DOHH2 (cell line): Measurements from ENCODE around the gene SEPTIN10.

Source experiments
- H3F3A ChIP-seq: fragments of 200-600 bp; sonication (generic), shearing (Covaris generic); 2 replicates; pipeline ENCODE4 v1.6.0; 2016; ENCODE audit warnings: antibody characterized with exemption, mild to moderate bottlenecking; ENCODE audit not compliant: control insufficient read depth, insufficient read depth
- H3K27ac ChIP-seq: fragments of 200-600 bp; sonication (generic); 2 replicates; pipeline ENCODE4 v1.5.1; 2014; ENCODE audit warnings: low read depth, mild to moderate bottlenecking, low read length, moderate library complexity
- H3K27me3 ChIP-seq: fragments of 200-600 bp; sonication (generic); 2 replicates; pipeline ENCODE4 v1.6.1; 2014; ENCODE audit warnings: mild to moderate bottlenecking, low read length, mixed read lengths; ENCODE audit not compliant: control insufficient read depth
- H3K36me3 ChIP-seq: fragments of 200-600 bp; sonication (generic); 2 replicates; pipeline ENCODE4 v1.6.1; 2014; ENCODE audit warnings: mild to moderate bottlenecking, low read length, moderate library complexity, mixed read lengths; ENCODE audit not compliant: control insufficient read depth
- H3K4me1 ChIP-seq: fragments of 200-600 bp; sonication (generic); 2 replicates; pipeline ENCODE4 v1.6.1; 2014; ENCODE audit warnings: mild to moderate bottlenecking, low read length, mixed read lengths; ENCODE audit not compliant: control insufficient read depth
- H3K4me2 ChIP-seq: fragments of 200-600 bp; sonication (generic); 2 replicates; pipeline ENCODE4 v1.6.0; 2014; ENCODE audit warnings: mild to moderate bottlenecking, low read length, moderate library complexity
- H3K4me3 ChIP-seq: fragments of 200-600 bp; sonication (generic); 2 replicates; pipeline ENCODE4 v1.5.1; 2014; ENCODE audit warnings: mild to moderate bottlenecking, low read length, mixed read lengths
- H3K79me2 ChIP-seq: fragments of 200-600 bp; sonication (generic); 2 replicates; pipeline ENCODE4 v1.6.1; 2014; ENCODE audit warnings: mild to moderate bottlenecking, low read length, mixed read lengths; ENCODE audit not compliant: control insufficient read depth
- H3K9me2 ChIP-seq: fragments of 200-600 bp; sonication (generic); replicated peaks from 2 replicates; pipeline ENCODE4 v1.6.1; 2014; ENCODE audit warnings: mild to moderate bottlenecking, low read length, mixed read lengths; ENCODE audit not compliant: control insufficient read depth
- H3K9me3 ChIP-seq: fragments of 200-600 bp; sonication (generic); 2 replicates; pipeline ENCODE4 v1.6.1; 2014; ENCODE audit warnings: antibody characterized with exemption, low read length, mixed read lengths; ENCODE audit not compliant: control insufficient read depth, insufficient read depth
- H4K20me1 ChIP-seq: fragments of 200-600 bp; sonication (generic); 2 replicates; pipeline ENCODE4 v1.6.0; 2014; ENCODE audit warnings: low read depth, mild to moderate bottlenecking, antibody characterized with exemption, low read length, moderate library complexity; ENCODE audit not compliant: control insufficient read depth, insufficient read depth
- CTCF ChIP-seq: fragments of 200-600 bp; sonication (generic); IDR thresholded peaks from one replicate; pipeline ENCODE4 v1.5.1; 2014; ENCODE audit warnings: antibody characterized with exemption, mild to moderate bottlenecking, low read depth, low read length; ENCODE audit not compliant: poor library complexity, severe bottlenecking
- EZH2phosphoT487 ChIP-seq: fragments of 200-600 bp; sonication (generic); IDR thresholded peaks from 2 replicates; pipeline ENCODE4 v1.6.1; 2017; ENCODE audit warnings: borderline replicate concordance, mild to moderate bottlenecking, antibody characterized with exemption, low read length, moderate library complexity, mixed read lengths

SEPTIN10 gene

DNA sequence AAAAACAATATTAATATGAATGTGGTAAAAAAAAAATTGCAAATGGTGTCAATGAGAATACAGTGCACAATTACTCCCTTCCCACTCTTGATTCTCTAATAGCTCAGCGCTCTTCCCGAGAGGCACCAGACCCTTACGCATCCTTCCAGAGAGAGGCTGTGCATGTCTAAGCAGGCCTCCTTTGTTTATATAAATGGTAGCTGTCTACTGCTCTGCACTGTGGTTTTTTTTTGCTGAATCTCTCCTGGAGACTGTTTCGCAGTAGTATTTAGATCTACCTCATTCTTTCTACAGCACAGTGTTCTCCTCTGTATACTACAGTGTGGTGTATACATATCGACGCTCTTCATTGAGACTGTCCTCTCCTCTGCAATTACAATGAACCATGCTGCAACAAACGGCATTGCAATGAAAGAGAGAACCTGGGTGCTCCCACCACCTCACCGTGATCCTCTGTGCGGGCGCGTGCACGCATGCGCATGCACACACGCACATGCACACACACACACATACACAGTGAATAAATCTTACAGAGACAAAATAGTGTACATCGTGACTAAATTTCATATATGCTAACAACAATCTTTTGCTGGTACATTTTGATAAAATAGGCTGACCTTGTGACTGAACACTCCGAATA is 19.4 kb downstream of the SEPTIN10 start:
- Histone ChIP-seq H3K27me3 (no peaks in the 10 kb centered on the region), H3K79me2 (no peaks in the 10 kb centered on the region), H3K4me1 (no peaks in the 10 kb centered on the region), H3K9me3 (no peaks in the 10 kb centered on the region), H4K20me1 (no peaks in the 10 kb centered on the region), H3K27ac (no peak overlapping the region), H3K36me3 (no peaks in the 10 kb centered on the region), H3K9me2 (no peaks in the 10 kb centered on the region), H3K4me2 (no peak overlapping the region), H3K4me3 (no peak overlapping the region), H3F3A (no peaks in the 10 kb centered on the region)
- TF ChIP-seq CTCF (no peak), EZH2phosphoT487 (no peak)

GRCh38 chr2:109592905-109593304 is 20.9 kb downstream of the SEPTIN10 start:
- Histone ChIP-seq H3K36me3 (no peaks in the 10 kb centered on the region), H3K4me3 (no peak overlapping the region), H3K79me2 (no peaks in the 10 kb centered on the region), H3K27ac (no peak overlapping the region), H3K9me2 (no peaks in the 10 kb centered on the region), H3K4me2 (no peak overlapping the region), H3F3A (no peaks in the 10 kb centered on the region), H4K20me1 (no peaks in the 10 kb centered on the region), H3K27me3 (no peaks in the 10 kb centered on the region), H3K9me3 (no peaks in the 10 kb centered on the region), H3K4me1 (no peaks in the 10 kb centered on the region)
- TF ChIP-seq EZH2phosphoT487 (no peak), CTCF (no peak)

DNA sequence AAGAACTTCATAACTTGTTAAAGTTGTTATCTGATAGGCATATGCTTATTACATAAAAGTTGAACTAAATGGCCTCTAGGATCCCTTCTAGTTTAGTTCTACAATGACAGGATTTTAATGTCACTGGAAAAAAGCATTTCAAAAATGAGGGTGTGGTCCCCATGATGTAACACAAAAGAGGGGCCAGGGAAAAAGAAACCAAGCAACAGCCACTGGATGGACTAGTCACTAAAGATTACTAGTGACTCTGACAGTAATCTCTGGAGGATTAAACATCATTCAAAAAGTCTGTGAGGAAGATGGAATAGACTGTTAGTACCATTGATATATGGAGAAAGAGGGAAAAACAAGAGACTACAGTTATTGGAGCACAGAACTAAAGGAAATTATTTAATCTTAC is 22.6 kb downstream of the SEPTIN10 start:
- Histone ChIP-seq H3K4me2 (no peak overlapping the region), H3K27me3 (no peaks in the 10 kb centered on the region), H3K79me2 (no peaks in the 10 kb centered on the region), H3K9me2 (no peaks in the 10 kb centered on the region), H3F3A (no peaks in the 10 kb centered on the region), H3K4me1 (no peaks in the 10 kb centered on the region), H4K20me1 (no peaks in the 10 kb centered on the region), H3K27ac (no peak overlapping the region), H3K9me3 (no peaks in the 10 kb centered on the region), H3K36me3 (no peaks in the 10 kb centered on the region), H3K4me3 (no peak overlapping the region)
- no peak for TF ChIP-seq CTCF
- no peak for TF ChIP-seq EZH2phosphoT487

- Histone ChIP-seq H3K4me2 (no peak overlapping the region), H3K4me3 (no peak overlapping the region), H3K4me1 (no peaks in the 10 kb centered on the region), H3F3A (no peaks in the 10 kb centered on the region), H3K27ac (no peak overlapping the region), H3K79me2 (no peaks in the 10 kb centered on the region), H3K9me2 (no peaks in the 10 kb centered on the region), H4K20me1 (no peaks in the 10 kb centered on the region), H3K36me3 (no peaks in the 10 kb centered on the region), H3K9me3 (no peaks in the 10 kb centered on the region), H3K27me3 (no peaks in the 10 kb centered on the region)
- no peak for TF ChIP-seq EZH2phosphoT487
- no peak for TF ChIP-seq CTCF
Observed at GRCh38 chr2:109586687-109587086, 27.1 kb downstream of the SEPTIN10 start.
